Epithelial cell of esophagus (primary cell): ENCODE measurements around the gene TUBA1B.

ENCODE experiments used
- DNase-seq: peaks from one replicate; pipeline ENCODE4 v3.0.0; 2010; ENCODE audit warnings: low read depth
- H3K4me3 ChIP-seq: 2 replicates; pipeline ENCODE4 v1.5.1; 2011; ENCODE audit warnings: mild to moderate bottlenecking, low read length, control low read depth
- CTCF ChIP-seq: IDR thresholded peaks from 2 replicates; pipeline ENCODE4 v1.5.1; 2011; ENCODE audit warnings: low read depth, mild to moderate bottlenecking, low read length, control low read depth, inconsistent platforms; ENCODE audit not compliant: insufficient read depth; ENCODE audit errors: missing control alignments

Gene TUBA1B

GRCh38 chr12:49105504-49106084 is 25.6 kb downstream of the TUBA1B start:
- no peak overlapping the region for H3K4me3 ChIP-seq
- no peak for TF ChIP-seq CTCF
- peak; percentile 91 for DNase-seq

- DNase-seq: no peak
- TF ChIP-seq CTCF: no peak
- H3K4me3 ChIP-seq: no peak overlapping the region
Measured at GRCh38 chr12:49104822-49105221, 26.4 kb downstream of the TUBA1B start.

GRCh38 chr12:49100380-49100779 is 30.8 kb downstream of the TUBA1B start:
- DNase-seq: no peak
- TF ChIP-seq CTCF: no peak
- no peak overlapping the region for H3K4me3 ChIP-seq

- no peak for DNase-seq
- TF ChIP-seq CTCF: no peak
- no peak overlapping the region for H3K4me3 ChIP-seq
Measured at GRCh38 chr12:49098703-49099102, 32.5 kb downstream of the TUBA1B start.

GRCh38 chr12:49098035-49098451 is 33.2 kb downstream of the TUBA1B start:
- peak; percentile 47 for DNase-seq
- no peak overlapping the region for H3K4me3 ChIP-seq
- peak; percentile 81 for TF ChIP-seq CTCF

- TF ChIP-seq CTCF: no peak
- no peak overlapping the region for H3K4me3 ChIP-seq
- DNase-seq: no peak
Measured at GRCh38 chr12:49097381-49097780, 33.8 kb downstream of the TUBA1B start.

GRCh38 chr12:49094975-49095365 is 36.2 kb downstream of the TUBA1B start:
- DNase-seq: no peak
- TF ChIP-seq CTCF: no peak
- no peak overlapping the region for H3K4me3 ChIP-seq
